ENCODE data around the gene ELK3.

Gene ELK3

DNA sequence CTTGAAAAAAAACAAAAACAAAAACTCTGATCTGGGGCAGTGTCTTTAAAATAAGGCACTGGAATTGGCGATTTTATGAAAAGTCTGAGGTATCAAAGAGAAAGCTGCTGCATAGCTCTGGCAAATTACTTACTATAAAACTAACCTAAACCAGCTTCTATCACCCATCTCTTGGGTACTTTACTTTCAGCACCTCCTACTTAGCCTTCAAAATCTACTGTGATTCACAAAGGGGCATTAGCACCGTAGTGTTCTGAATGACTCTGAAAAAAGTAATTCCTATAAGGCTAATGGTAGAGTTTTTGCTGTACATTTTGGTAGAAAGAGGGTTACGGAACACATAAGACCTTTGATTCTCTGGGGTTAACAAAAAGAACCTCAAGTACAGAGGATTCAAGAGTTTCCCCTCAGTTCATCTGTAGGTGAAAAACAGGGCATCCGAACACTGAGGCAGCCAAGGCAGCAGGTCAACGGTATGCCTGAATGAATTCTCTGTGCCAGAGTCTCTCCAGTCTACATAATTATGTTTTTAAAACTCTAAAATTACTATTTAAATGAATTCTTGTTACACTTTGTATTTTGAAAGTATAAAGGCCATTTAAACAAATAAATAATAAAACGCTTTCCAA, 101.5 kb downstream of the ELK3 start:
- Histone ChIP-seq H3K36me3 (ENCODE audit: control insufficient read depth in 2 of 2, insufficient read depth in 1 of 2, low read length in 2 of 2) (peaks cover 15 to 24% of the 10 kb centered on the region in 2 experiments), H3K27ac (ENCODE audit: extremely low read depth, low read depth, low read length) (no peak overlapping the region), H3K9me3 (ENCODE audit: control insufficient read depth, insufficient read depth, low read depth, low read length) (no peaks in the 10 kb centered on the region), H3K4me3 (ENCODE audit: low read depth, low read length) (no peak overlapping the region), H3K4me1 (ENCODE audit: control insufficient read depth, insufficient read depth, low read length) (no peaks in the 10 kb centered on the region)
- ChIA-PET POLR2A (no interaction called here), CTCF (interaction anchor here (0.7 to 2.0 kb wide), 3 partner anchors 20 to 104 kb away, joined by 3 to 7 read pairs (median 4); partner anchors contain the start of gene CDK17)
- TF ChIP-seq KLF7 (tag by site-specific recombination; IDR thresholded peaks at IDR 0.05; ENCODE audit: borderline replicate concordance) (no peak), ZNF121 (tag by site-specific recombination; IDR thresholded peaks at IDR 0.05) (no peak), KLF16 (tag by site-specific recombination; IDR thresholded peaks at IDR 0.05) (no peak), ZNF585B (tag by site-specific recombination; IDR thresholded peaks at IDR 0.05) (no peak), ZNF239 (tag by site-specific recombination; IDR thresholded peaks at IDR 0.05) (no peak), ZNF174 (tag by site-specific recombination; IDR thresholded peaks at IDR 0.05) (no peak), ZNF501 (tag by site-specific recombination; IDR thresholded peaks at IDR 0.05) (no peak), ZNF830 (tag by site-specific recombination; IDR thresholded peaks at IDR 0.05; ENCODE audit: low read depth) (no peak), ZNF223 (tag by site-specific recombination; IDR thresholded peaks at IDR 0.05) (no peak)
- TF ChIP-seq, protein P1, sequence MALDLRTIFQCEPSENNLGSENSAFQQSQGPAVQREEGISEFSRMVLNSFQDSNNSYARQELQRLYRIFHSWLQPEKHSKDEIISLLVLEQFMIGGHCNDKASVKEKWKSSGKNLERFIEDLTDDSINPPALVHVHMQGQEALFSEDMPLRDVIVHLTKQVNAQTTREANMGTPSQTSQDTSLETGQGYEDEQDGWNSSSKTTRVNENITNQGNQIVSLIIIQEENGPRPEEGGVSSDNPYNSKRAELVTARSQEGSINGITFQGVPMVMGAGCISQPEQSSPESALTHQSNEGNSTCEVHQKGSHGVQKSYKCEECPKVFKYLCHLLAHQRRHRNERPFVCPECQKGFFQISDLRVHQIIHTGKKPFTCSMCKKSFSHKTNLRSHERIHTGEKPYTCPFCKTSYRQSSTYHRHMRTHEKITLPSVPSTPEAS (tag by site-specific recombination; IDR thresholded peaks at IDR 0.05): no peak
- TF ChIP-seq, protein P2, sequence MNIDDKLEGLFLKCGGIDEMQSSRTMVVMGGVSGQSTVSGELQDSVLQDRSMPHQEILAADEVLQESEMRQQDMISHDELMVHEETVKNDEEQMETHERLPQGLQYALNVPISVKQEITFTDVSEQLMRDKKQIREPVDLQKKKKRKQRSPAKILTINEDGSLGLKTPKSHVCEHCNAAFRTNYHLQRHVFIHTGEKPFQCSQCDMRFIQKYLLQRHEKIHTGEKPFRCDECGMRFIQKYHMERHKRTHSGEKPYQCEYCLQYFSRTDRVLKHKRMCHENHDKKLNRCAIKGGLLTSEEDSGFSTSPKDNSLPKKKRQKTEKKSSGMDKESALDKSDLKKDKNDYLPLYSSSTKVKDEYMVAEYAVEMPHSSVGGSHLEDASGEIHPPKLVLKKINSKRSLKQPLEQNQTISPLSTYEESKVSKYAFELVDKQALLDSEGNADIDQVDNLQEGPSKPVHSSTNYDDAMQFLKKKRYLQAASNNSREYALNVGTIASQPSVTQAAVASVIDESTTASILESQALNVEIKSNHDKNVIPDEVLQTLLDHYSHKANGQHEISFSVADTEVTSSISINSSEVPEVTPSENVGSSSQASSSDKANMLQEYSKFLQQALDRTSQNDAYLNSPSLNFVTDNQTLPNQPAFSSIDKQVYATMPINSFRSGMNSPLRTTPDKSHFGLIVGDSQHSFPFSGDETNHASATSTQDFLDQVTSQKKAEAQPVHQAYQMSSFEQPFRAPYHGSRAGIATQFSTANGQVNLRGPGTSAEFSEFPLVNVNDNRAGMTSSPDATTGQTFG (tag by site-specific recombination; IDR thresholded peaks at IDR 0.05; ENCODE audit: borderline replicate concordance): no peak
- TF ChIP-seq, protein P3, sequence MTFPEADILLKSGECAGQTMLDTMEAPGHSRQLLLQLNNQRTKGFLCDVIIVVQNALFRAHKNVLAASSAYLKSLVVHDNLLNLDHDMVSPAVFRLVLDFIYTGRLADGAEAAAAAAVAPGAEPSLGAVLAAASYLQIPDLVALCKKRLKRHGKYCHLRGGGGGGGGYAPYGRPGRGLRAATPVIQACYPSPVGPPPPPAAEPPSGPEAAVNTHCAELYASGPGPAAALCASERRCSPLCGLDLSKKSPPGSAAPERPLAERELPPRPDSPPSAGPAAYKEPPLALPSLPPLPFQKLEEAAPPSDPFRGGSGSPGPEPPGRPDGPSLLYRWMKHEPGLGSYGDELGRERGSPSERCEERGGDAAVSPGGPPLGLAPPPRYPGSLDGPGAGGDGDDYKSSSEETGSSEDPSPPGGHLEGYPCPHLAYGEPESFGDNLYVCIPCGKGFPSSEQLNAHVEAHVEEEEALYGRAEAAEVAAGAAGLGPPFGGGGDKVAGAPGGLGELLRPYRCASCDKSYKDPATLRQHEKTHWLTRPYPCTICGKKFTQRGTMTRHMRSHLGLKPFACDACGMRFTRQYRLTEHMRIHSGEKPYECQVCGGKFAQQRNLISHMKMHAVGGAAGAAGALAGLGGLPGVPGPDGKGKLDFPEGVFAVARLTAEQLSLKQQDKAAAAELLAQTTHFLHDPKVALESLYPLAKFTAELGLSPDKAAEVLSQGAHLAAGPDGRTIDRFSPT (tag by site-specific recombination; IDR thresholded peaks at IDR 0.05): no peak
- TF ChIP-seq, protein P4, sequence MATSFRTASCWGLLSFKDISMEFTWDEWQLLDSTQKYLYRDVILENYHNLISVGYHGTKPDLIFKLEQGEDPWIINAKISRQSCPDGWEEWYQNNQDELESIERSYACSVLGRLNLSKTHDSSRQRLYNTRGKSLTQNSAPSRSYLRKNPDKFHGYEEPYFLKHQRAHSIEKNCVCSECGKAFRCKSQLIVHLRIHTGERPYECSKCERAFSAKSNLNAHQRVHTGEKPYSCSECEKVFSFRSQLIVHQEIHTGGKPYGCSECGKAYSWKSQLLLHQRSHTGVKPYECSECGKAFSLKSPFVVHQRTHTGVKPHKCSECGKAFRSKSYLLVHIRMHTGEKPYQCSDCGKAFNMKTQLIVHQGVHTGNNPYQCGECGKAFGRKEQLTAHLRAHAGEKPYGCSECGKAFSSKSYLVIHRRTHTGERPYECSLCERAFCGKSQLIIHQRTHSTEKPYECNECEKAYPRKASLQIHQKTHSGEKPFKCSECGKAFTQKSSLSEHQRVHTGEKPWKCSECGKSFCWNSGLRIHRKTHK (tag by site-specific recombination; IDR thresholded peaks at IDR 0.05): no peak
- TF ChIP-seq, protein P5, sequence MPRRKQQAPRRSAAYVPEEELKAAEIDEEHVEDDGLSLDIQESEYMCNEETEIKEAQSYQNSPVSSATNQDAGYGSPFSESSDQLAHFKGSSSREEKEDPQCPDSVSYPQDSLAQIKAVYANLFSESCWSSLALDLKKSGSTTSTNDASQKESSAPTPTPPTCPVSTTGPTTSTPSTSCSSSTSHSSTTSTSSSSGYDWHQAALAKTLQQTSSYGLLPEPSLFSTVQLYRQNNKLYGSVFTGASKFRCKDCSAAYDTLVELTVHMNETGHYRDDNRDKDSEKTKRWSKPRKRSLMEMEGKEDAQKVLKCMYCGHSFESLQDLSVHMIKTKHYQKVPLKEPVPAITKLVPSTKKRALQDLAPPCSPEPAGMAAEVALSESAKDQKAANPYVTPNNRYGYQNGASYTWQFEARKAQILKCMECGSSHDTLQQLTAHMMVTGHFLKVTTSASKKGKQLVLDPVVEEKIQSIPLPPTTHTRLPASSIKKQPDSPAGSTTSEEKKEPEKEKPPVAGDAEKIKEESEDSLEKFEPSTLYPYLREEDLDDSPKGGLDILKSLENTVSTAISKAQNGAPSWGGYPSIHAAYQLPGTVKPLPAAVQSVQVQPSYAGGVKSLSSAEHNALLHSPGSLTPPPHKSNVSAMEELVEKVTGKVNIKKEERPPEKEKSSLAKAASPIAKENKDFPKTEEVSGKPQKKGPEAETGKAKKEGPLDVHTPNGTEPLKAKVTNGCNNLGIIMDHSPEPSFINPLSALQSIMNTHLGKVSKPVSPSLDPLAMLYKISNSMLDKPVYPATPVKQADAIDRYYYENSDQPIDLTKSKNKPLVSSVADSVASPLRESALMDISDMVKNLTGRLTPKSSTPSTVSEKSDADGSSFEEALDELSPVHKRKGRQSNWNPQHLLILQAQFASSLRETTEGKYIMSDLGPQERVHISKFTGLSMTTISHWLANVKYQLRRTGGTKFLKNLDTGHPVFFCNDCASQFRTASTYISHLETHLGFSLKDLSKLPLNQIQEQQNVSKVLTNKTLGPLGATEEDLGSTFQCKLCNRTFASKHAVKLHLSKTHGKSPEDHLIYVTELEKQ (tag by site-specific recombination; IDR thresholded peaks at IDR 0.05; ENCODE audit: borderline replicate concordance): no peak

Data from HEK293 (cell line).